MM.1S (cell line): Measurements from ENCODE around the gene PHLDA1.

Source experiments
- DNase-seq: peaks from one replicate; pipeline ENCODE4 v3.0.0-alpha.2; 2015
- H2AFZ ChIP-seq: fragments of 300-600 bp; sonication (generic); 2 replicates; pipeline ENCODE4 v1.6.0; 2016; ENCODE audit warnings: antibody characterized with exemption, low read length
- H3F3A ChIP-seq: fragments of 300-600 bp; sonication (generic); 2 replicates; pipeline ENCODE4 v1.6.1; 2016; ENCODE audit warnings: mild to moderate bottlenecking, antibody characterized with exemption, low read length, moderate library complexity, mixed read lengths; ENCODE audit not compliant: insufficient read depth
- H3K27ac ChIP-seq: fragments of 300-600 bp; sonication (generic); 2 replicates; pipeline ENCODE4 v1.5.1; 2016; ENCODE audit warnings: mild to moderate bottlenecking, low read length
- H3K27me3 ChIP-seq: fragments of 300-600 bp; sonication (generic); replicated peaks from 2 replicates; pipeline ENCODE4 v1.6.0; 2016; ENCODE audit warnings: low read length; ENCODE audit not compliant: insufficient read depth
- H3K36me3 ChIP-seq: fragments of 300-600 bp; sonication (generic); replicated peaks from 2 replicates; pipeline ENCODE4 v1.6.1; 2016; ENCODE audit warnings: mild to moderate bottlenecking, low read length, mixed read lengths; ENCODE audit not compliant: insufficient read depth
- H3K4me1 ChIP-seq: fragments of 300-600 bp; sonication (generic); 2 replicates; pipeline ENCODE4 v1.6.1; 2016; ENCODE audit warnings: low read length, mixed read lengths
- H3K4me2 ChIP-seq: fragments of 300-600 bp; sonication (generic); 2 replicates; pipeline ENCODE4 v1.6.0; 2016; ENCODE audit warnings: low read depth, low read length
- H3K4me3 ChIP-seq: fragments of 300-600 bp; sonication (generic); 2 replicates; pipeline ENCODE4 v1.5.1; 2016; ENCODE audit warnings: low read length, mixed read lengths
- H3K79me2 ChIP-seq: fragments of 300-600 bp; sonication (generic); 2 replicates; pipeline ENCODE4 v1.6.1; 2016; ENCODE audit warnings: mixed run types, low read length, mixed read lengths
- H3K9ac ChIP-seq: fragments of 300-600 bp; sonication (generic); 2 replicates; pipeline ENCODE4 v1.6.1; 2016; ENCODE audit warnings: low read length, mixed read lengths
- H3K9me2 ChIP-seq: fragments of 300-600 bp; sonication (generic); replicated peaks from 2 replicates; pipeline ENCODE4 v1.6.1; 2016; ENCODE audit warnings: mild to moderate bottlenecking, low read length, mixed read lengths; ENCODE audit not compliant: insufficient read depth
- H3K9me3 ChIP-seq: fragments of 300-600 bp; sonication (generic); replicated peaks from 2 replicates; pipeline ENCODE4 v1.6.1; 2016; ENCODE audit warnings: mild to moderate bottlenecking, low read length, mixed read lengths; ENCODE audit not compliant: insufficient read depth
- H4K20me1 ChIP-seq: fragments of 300-600 bp; sonication (generic); 2 replicates; pipeline ENCODE4 v1.6.1; 2016; ENCODE audit warnings: mild to moderate bottlenecking, low read length, moderate library complexity, mixed read lengths; ENCODE audit not compliant: insufficient read depth
- CTCF ChIP-seq: fragments of 300-600 bp; sonication (generic); IDR thresholded peaks from 2 replicates; pipeline ENCODE4 v1.5.1; 2016; ENCODE audit warnings: antibody characterized with exemption, low read length, mixed read lengths
- EZH2 ChIP-seq: fragments of 300-600 bp; sonication (generic); optimal IDR thresholded peaks from 2 replicates; pipeline ENCODE3; 2017; ENCODE audit warnings: low read depth, mild to moderate bottlenecking, antibody characterized with exemption, low read length, mixed read lengths
- EZH2phosphoT487 ChIP-seq: fragments of 300-600 bp; sonication (generic); IDR thresholded peaks from 2 replicates; pipeline ENCODE4 v1.6.1; 2018; ENCODE audit warnings: antibody characterized with exemption, low read length

PHLDA1 gene

GRCh38 chr12:76047742-76048141 is 16.2 kb upstream of the PHLDA1 start:
- no peaks in the 10 kb centered on the region; the same call in 1 of the 2 replicates for H3F3A ChIP-seq
- no peaks in the 10 kb centered on the region for H3K27me3 ChIP-seq
- H3K27ac ChIP-seq, result no peak overlapping the region
- H3K4me2 ChIP-seq, result no peak overlapping the region
- no peak overlapping the region for H3K9ac ChIP-seq
- H3K4me3 ChIP-seq, result no peak overlapping the region
- H2AFZ ChIP-seq, result no peak overlapping the region
- peaks cover 13% of the 10 kb centered on the region for H3K36me3 ChIP-seq
- H3K4me1 ChIP-seq, result no peaks in the 10 kb centered on the region
- no peaks in the 10 kb centered on the region for H3K9me3 ChIP-seq
- no peaks in the 10 kb centered on the region for H3K79me2 ChIP-seq
- TF ChIP-seq EZH2phosphoT487, result no peak
- no peak for TF ChIP-seq EZH2
- TF ChIP-seq CTCF, result no peak
- no peaks in the 10 kb centered on the region for H4K20me1 ChIP-seq
- no peak for DNase-seq
- H3K9me2 ChIP-seq, result no peaks in the 10 kb centered on the region

GRCh38 chr12:76047060-76047459 is 15.5 kb upstream of the PHLDA1 start:
- no peak overlapping the region for H3K27ac ChIP-seq
- H3K4me2 ChIP-seq, result no peak overlapping the region
- DNase-seq, result no peak
- no peaks in the 10 kb centered on the region for H4K20me1 ChIP-seq
- TF ChIP-seq EZH2 (no peak), EZH2phosphoT487 (no peak), CTCF (no peak)
- H3K9ac ChIP-seq, result no peak overlapping the region
- no peak overlapping the region for H3K4me3 ChIP-seq
- no peaks in the 10 kb centered on the region for H3K9me2 ChIP-seq
- H3K27me3 ChIP-seq, result no peaks in the 10 kb centered on the region
- peaks cover 10% of the 10 kb centered on the region for H3K36me3 ChIP-seq
- H3K79me2 ChIP-seq, result no peaks in the 10 kb centered on the region
- H3K9me3 ChIP-seq, result no peaks in the 10 kb centered on the region
- no peaks in the 10 kb centered on the region for H3K4me1 ChIP-seq
- no peak overlapping the region for H2AFZ ChIP-seq
- no peaks in the 10 kb centered on the region for H3F3A ChIP-seq

GRCh38 chr12:76043377-76043776 is 11.8 kb upstream of the PHLDA1 start:
- Histone ChIP-seq H3K9me3 (no peaks in the 10 kb centered on the region), H3K9me2 (no peaks in the 10 kb centered on the region), H3K4me3 (no peak overlapping the region), H3F3A (peaks cover 6% of the 10 kb centered on the region), H3K79me2 (no peaks in the 10 kb centered on the region), H3K27me3 (no peaks in the 10 kb centered on the region), H3K9ac (no peak overlapping the region), H4K20me1 (no peaks in the 10 kb centered on the region; the same call in 1 of the 2 replicates), H2AFZ (no peak overlapping the region), H3K27ac (no peak overlapping the region), H3K4me1 (no peaks in the 10 kb centered on the region), H3K36me3 (peaks cover 4% of the 10 kb centered on the region; the same call in 1 of the 2 replicates), H3K4me2 (no peak overlapping the region)
- TF ChIP-seq EZH2phosphoT487, result no peak
- DNase-seq, result no peak

GRCh38 chr12:76042147-76042546 is 10.6 kb upstream of the PHLDA1 start:
- TF ChIP-seq CTCF (no peak), EZH2 (no peak), EZH2phosphoT487 (no peak)
- Histone ChIP-seq H3K36me3 (peaks cover 4% of the 10 kb centered on the region; the same call in 1 of the 2 replicates), H3F3A (peaks cover 8% of the 10 kb centered on the region), H3K79me2 (no peaks in the 10 kb centered on the region), H3K4me3 (no peak overlapping the region), H3K9ac (no peak overlapping the region), H4K20me1 (no peaks in the 10 kb centered on the region; the same call in 1 of the 2 replicates), H3K27ac (no peak overlapping the region), H3K4me2 (no peak overlapping the region), H3K9me3 (no peaks in the 10 kb centered on the region), H3K9me2 (no peaks in the 10 kb centered on the region), H3K4me1 (no peaks in the 10 kb centered on the region), H3K27me3 (no peaks in the 10 kb centered on the region), H2AFZ (no peak overlapping the region)
- DNase-seq, result no peak
